NCI-H1417 treated with DMSO at 0.1 percent for 48 hours (cell line): ENCODE results near the gene ARHGAP15.

ENCODE experiments used
- DNase-seq: peaks from one replicate; lab custom pipeline; 2025; lab: John Stamatoyannopoulos, UW

The ARHGAP15 gene

GRCh38 chr2:143399631-143400069 is 270.4 kb downstream of the ARHGAP15 start:
- no peak for DNase-seq

DNA sequence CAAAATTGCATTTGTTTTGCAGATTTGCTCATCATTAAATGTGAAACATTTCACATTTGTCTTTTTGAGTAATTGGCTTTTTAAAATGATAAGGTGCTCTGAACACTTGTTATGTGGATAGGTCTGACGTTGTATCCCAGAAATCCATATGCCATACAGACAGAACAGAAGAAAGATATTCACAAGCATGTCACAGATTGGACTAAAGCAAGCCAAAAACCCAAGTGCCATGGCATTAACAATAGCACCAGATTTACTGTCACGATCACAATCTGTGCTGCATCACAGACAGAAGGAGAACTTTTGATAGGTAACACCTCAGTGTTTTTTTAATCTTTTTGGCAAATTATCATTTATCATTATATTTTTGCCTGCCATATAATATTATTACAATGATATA is 272.6 kb downstream of the ARHGAP15 start:
- DNase-seq: no peak

DNA sequence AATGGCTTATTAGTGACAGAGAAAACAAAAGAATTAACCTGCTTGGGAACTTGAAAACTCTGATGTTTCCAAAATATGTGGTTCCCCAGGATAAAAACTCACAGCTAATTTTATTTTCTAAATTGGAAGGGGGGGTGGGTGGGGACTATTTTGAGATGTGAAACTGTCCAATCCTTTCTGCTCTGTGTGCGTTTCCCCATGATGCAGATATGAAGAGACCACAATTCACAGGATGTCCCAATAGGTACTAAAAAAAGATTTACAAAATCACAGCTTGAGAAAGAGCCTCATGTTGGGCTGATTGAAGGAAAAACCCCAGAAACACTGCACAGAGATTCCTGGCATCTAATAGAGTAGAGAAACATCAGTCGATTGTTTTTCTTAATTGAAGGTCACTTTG is 273.2 kb downstream of the ARHGAP15 start:
- DNase-seq: no peak

GRCh38 chr2:143410082-143410897 is 281.1 kb downstream of the ARHGAP15 start:
- no peak for DNase-seq

- no peak for DNase-seq
These were observed 286.4 kb downstream of the ARHGAP15 start for GRCh38 chr2:143415571-143415970.

DNA sequence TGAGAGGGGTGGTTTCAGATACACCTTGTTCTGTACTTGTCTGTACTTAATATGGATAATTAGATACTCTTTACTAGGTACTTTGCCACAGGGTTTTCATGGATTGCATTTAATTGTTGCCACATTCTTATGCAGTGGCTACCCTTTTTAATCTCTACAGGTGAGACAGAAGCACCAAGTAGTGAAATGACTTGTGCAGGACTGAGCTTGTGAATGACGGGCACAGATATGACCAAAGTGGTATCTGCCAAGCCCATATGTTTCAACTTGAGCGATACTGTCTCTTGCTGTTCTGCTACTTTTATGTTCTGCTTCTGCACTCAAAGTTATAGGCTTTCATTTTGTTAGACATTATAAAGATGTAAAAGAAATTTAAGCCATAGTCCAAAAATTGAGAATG is 288.2 kb downstream of the ARHGAP15 start:
- no peak for DNase-seq

GRCh38 chr2:143420313-143420712 is 291.1 kb downstream of the ARHGAP15 start:
- no peak for DNase-seq

DNA sequence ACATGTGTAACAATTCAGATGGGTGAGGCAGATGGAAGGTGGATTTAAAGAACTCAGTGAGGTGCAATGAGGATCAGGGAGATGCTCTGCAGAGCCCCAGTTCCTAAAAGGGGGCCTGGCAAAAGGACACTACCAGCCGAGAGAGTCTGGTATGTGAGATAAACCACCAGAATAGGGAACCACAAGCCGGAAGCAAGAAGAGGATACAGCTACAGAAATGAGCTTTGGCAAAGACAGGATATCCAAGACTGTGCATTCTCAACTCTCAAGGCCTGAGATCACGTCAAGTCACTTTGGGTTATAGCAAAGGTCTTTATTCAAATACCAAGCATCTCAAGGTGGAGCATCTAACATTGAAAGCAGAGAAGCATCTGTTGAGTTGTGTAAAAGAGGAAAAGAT is 293.5 kb downstream of the ARHGAP15 start:
- DNase-seq: no peak

DNA sequence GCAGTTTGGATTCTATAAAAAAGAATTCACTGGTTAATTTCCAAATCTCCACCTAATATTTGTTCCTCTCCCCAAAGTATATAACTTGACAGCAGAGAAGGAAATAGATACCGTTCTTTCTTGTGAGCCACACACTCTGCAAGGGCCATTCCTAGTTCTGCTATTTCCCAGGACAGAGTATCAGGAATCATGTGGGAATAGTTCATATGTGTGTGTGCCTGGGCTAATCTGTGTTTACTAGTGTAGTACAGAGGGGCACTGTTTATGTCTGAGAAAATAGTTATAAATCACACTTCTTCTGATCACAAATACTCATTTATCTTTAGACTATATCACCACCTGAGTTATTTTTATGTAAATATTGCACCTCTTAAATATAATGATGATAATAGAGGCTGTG is 296.7 kb downstream of the ARHGAP15 start:
- no peak for DNase-seq

DNA sequence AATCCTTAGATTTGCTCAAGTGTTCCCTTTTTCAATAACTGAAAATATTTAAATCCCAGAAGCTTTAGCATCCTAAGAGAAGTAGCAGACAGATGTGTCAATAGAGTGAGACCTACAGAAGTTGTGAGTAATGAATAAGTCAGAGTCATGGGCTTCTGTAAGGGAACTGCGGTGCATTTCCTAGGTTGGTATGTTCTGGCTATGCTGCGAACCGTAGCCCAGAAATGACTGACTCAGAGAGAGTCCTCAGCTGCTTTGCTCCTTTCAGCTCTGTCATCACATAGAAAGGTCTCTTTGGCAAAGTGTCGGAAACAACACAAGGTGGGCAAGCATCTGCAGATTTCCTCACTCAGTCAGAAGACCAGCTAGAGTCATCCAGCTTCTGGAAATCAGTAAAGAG is 297.1 kb downstream of the ARHGAP15 start:
- DNase-seq: no peak

GRCh38 chr2:143428700-143429099 is 299.5 kb downstream of the ARHGAP15 start:
- DNase-seq: no peak

DNA sequence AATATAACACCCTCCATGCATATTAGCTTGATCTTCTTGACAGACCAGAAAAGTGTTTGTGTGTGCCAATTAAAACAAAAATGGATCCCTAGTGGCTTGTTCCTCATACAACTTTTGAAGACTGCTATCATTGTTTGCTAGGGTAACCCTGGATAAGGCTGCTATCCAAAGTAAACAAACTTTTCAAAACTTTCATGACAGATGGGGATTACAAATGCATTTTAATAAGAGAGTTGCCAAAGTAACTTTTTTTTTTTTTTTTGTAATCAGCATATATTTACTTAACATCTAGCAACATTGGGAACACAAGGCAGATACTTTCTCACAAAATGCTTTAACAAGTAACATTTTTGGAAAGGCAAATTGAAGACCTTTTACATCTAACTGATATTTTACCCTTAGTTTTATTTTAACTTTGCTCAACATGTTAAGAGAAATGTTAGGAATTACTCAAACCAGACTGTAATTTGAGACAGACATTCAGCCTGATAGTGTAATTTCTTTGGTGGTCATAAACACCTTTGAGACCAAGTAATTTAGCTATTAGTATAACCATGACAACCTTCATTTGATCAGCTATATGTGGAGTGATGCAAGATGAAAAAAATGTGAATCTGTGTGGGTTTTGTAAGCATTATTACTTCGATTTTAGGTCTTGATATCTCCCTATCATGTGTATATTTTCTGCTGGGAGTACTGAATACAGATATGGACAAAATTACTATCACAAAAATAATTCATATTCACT is 300.9 kb downstream of the ARHGAP15 start:
- DNase-seq: no peak

GRCh38 chr2:143431316-143431715 is 302.1 kb downstream of the ARHGAP15 start:
- no peak for DNase-seq

- DNase-seq: no peak
These were observed 304.0 kb downstream of the ARHGAP15 start for GRCh38 chr2:143433251-143433650.

GRCh38 chr2:143433840-143434239 is 304.6 kb downstream of the ARHGAP15 start:
- DNase-seq: no peak

- DNase-seq: no peak
These were observed 305.2 kb downstream of the ARHGAP15 start for GRCh38 chr2:143434445-143434844.

DNA sequence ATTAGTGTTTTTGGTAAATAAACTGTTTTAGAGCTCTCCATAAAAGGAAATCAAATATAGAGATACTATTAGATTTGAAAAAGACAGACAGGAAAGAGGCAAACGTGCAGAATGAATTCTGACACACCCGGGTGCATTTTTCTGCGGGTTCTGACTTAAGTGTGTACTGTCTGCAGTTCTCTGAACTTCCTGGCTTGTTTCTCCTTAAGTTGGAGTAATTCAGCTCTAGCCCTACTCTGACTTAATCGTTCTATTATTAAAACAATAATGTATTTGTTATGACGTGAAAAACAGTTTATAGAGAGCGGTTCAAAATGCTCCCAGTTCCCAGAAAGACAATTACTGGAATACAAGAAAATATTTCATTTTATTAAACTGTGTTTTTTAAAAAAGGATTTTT is 305.9 kb downstream of the ARHGAP15 start:
- no peak for DNase-seq

DNA sequence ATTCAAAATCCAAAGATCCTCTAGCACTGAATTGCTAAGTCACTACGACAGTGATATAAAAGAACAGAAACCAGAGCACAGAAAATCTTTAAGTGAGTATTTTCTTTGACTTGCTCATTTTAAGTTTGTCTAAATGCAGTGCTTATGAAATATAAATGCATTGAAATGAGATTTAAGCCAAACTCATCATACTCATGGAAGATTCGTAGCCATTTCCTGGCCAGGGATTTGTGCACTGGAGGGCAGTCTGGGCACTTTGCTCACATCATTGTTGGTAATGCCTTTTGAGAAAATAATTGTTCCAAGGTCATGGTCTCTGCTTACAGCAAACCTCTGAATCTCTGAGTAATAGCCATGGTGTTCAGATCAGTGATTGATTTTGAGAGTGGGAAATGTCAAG is 307.7 kb downstream of the ARHGAP15 start:
- no peak for DNase-seq

DNA sequence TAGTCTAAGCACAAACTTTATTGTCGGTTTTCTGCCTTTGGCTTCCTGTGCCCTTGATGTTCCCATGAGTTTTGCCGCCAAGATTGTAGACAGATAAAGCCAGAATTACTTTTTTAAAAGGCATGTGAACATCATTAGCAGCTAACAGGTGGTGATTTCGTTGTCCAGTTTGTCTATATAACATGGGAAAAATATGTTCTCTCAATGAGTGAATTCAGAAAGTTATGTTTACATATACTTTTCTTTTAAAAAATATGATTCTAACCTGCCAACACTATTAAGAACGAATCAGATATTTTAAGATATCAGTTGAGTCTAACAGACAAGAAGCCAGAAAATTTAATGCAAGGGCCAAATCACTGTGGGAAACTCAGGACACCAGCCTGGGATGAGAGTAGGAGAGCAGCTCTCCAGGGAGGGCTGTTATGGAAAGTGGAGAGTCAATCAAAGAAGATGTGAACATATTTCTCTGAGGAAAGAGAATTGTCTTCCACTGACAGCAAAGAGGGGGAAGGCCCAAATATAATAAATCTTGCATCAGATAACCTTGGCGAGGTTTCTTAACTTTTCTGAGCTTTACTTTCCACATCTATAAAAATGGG is 311.3 kb downstream of the ARHGAP15 start:
- no peak for DNase-seq

DNA sequence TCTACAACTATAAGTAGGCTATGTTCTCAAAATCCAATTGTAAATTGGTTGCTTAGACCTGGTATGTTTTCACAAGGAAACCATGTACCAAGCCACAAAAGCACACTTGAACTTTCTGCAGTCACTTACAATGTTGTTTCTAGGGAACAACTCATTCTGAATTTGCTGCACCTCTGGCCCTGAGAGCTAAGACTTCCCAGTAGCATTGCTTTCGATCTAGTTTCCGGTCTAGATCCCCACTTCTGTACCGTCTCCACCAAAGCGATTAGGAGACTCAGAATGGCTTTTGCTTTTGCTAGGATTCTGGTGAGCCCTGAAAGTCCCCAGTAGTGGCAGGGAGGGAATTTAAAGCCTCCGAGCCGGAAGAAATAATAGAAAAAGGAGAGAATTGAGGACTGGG is 313.0 kb downstream of the ARHGAP15 start:
- DNase-seq: no peak

DNA sequence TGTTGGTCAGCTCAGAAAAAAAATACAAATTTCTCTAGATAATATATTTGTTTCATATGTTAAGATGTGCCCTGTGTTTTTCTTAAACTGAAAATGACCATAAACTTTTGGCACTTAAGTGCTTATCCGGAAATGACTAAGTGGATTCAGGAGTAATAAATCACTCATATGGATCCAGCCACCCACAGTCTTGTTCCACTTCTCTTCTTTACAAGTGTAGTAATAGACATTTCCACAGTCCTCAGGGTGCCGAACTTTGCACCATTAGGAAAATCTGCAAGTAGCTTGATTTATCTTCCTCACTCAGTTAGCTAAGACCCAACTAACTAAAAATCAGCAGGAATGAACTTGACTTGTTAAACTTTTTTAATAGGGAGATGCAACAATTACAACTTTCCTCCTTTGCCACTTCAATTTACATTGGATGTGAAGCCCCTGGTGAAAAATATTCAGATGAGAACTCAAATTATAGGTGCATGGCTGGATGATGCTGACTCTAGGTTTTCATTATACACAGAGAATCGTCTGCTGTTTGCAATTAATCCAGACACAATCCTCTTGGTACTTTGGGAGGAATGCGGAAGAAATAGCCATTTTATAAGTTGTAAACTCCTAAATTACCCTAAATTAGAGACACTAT is 322.5 kb downstream of the ARHGAP15 start:
- DNase-seq: no peak

GRCh38 chr2:143452817-143453451 is 323.7 kb downstream of the ARHGAP15 start:
- no peak for DNase-seq
